Esophagus muscularis mucosa (tissue), 4 donors: ENCODE data around the gene CTDP1. TPM values are rescaled to one million over a fixed set of nuclear protein-coding genes. Genes with fewer than 3 reads are reported as not detected.

Source experiments
- DNase-seq: peaks from one replicate; pipeline ENCODE4 v3.0.0-alpha.2; 2017; ENCODE audit errors: extremely low spot score
- H3K27ac ChIP-seq, 4 donors: fragments of 200-600 bp; sonication (generic); replicated peaks in 1 of 4; 1 replicate in 3 of 4; 2 replicates in 1 of 4; pipeline ENCODE4 v1.5.1; 2016 to 2019; ENCODE audit warnings: mild to moderate bottlenecking in 1 of 4
- H3K27me3 ChIP-seq, 4 donors: fragments of 200-600 bp; sonication (generic); one replicate each; pipeline versions ENCODE4 v1.5.1 to v1.6.0; 2016 to 2019
- H3K36me3 ChIP-seq, 4 donors: fragments of 200-600 bp; sonication (generic); one replicate each; pipeline ENCODE4 v1.5.1; 2016 to 2019
- H3K4me1 ChIP-seq, 4 donors: fragments of 200-600 bp; sonication (generic); one replicate each; pipeline ENCODE4 v1.5.1; 2016 to 2019
- H3K4me3 ChIP-seq, 4 donors: fragments of 200-600 bp; sonication (generic); 1 replicate in 2 of 4; 2 replicates in 2 of 4; pipeline ENCODE4 v1.5.1; 2016 to 2019; ENCODE audit warnings: mild to moderate bottlenecking in 4 of 4, moderate library complexity in 1 of 4
- H3K9me3 ChIP-seq, 4 donors: fragments of 200-600 bp; sonication (generic); 1 replicate in 3 of 4; 2 replicates in 1 of 4; pipeline ENCODE4 v1.5.1; 2016 to 2019
- CTCF ChIP-seq, 3 experiments: fragments of 200-600 bp in 2 of 3; fragments of 450-650 bp in 1 of 3; sonication (generic) in 2 of 3; IDR thresholded peaks; one replicate each; pipeline ENCODE4 v1.5.1; 2017 to 2019; ENCODE audit warnings: antibody characterized with exemption in 3 of 3, mild to moderate bottlenecking in 2 of 3, moderate library complexity in 1 of 3
- EP300 ChIP-seq: sonication (generic); formaldehyde crosslinking; IDR thresholded peaks from one replicate; pipeline ENCODE4 v1.6.1; 2017; ENCODE audit warnings: antibody characterized with exemption
- POLR2A ChIP-seq: fragments of 450-650 bp; IDR thresholded peaks from one replicate; pipeline ENCODE4 v1.6.1; 2017; ENCODE audit warnings: antibody characterized with exemption, moderate library complexity, mild to moderate bottlenecking, low read depth
- POLR2AphosphoS5 ChIP-seq, 2 donors: sonication (generic); formaldehyde crosslinking; IDR thresholded peaks; one replicate each; pipeline ENCODE4 v1.6.1; 2017; ENCODE audit warnings: antibody characterized with exemption in 2 of 2
- WGBS: methylation state at CpG from one replicate; pipeline ENCODE4 v1.1.5; 2018; 5-methylcytosine and 5-hydroxymethylcytosine counted together
- intact Hi-C: fragments of 100-400 bp; cut with DNase I; formaldehyde crosslinking; loops from one replicate; pipeline ENCODE4 v1.15.1; 2023
- total RNA-seq, 4 donors: library from RNA; depleted of rRNA; stranded (reverse); fragments of >200 nt; gene quantifications; one replicate each; pipeline versions ENCODE4 v1.1.0 to v1.2.1, GENCODE V29; 2016

Gene CTDP1
- total RNA-seq, 4 donors from 2014 or later, result 22.0 to 28.5 (median 24.5) TPM

GRCh38 chr18:79756826-79757225, 77.2 kb downstream of the CTDP1 start:
- peaks cover 0 to 27% (median 16%) of the 10 kb centered on the region in 4 donors for H3K9me3 ChIP-seq
- no peak for DNase-seq
- intact Hi-C loops, result no loop called here
- H3K27me3 ChIP-seq, result no peaks in the 10 kb centered on the region
- 97% methylated on average over 11 of the region's 11 CpGs for WGBS
- TF ChIP-seq CTCF (IDR thresholded peaks at IDR 0.05) (no peak), POLR2AphosphoS5 (IDR thresholded peaks at IDR 0.05) (no peak), EP300 (no peak), POLR2A (no peak)
- no peak overlapping the region for H3K27ac ChIP-seq
- no peak overlapping the region for H3K4me3 ChIP-seq
- no peaks in the 10 kb centered on the region for H3K4me1 ChIP-seq
- H3K36me3 ChIP-seq, result peaks cover 19 to 39% (median 33%) of the 10 kb centered on the region in 4 donors

GRCh38 chr18:79760348-79760747, 80.7 kb downstream of the CTDP1 start:
- Histone ChIP-seq H3K4me3 (no peak overlapping the region), H3K27me3 (peaks cover 0 to under 1% (median 0%) of the 10 kb centered on the region in 4 donors), H3K9me3 (peaks cover 0 to 27% (median 16%) of the 10 kb centered on the region in 4 donors), H3K4me1 (no peaks in the 10 kb centered on the region), H3K36me3 (peaks cover 0 to 11% (median 10%) of the 10 kb centered on the region in 4 donors), H3K27ac (no peak overlapping the region)
- WGBS, result 5% methylated on average over 1 of the region's 1 CpG
- no peak for DNase-seq
- intact Hi-C loops, result no loop called here
- no peak for TF ChIP-seq POLR2A
- no peak for TF ChIP-seq EP300
- TF ChIP-seq POLR2AphosphoS5 (IDR thresholded peaks at IDR 0.05), result no peak
- TF ChIP-seq CTCF (IDR thresholded peaks at IDR 0.05), result no peak

- Histone ChIP-seq H3K36me3 (peaks cover 0 to 6% (median 5%) of the 10 kb centered on the region in 4 donors), H3K4me3 (no peak overlapping the region), H3K4me1 (no peaks in the 10 kb centered on the region), H3K27ac (no peak overlapping the region), H3K9me3 (peaks cover 0 to 27% (median 16%) of the 10 kb centered on the region in 4 donors), H3K27me3 (peaks cover 0 to 5% (median 0%) of the 10 kb centered on the region in 4 donors)
- intact Hi-C loops, result no loop called here
- no peak for TF ChIP-seq EP300
- TF ChIP-seq POLR2AphosphoS5 (IDR thresholded peaks at IDR 0.05), result no peak
- no peak for TF ChIP-seq POLR2A
- no peak for TF ChIP-seq CTCF (IDR thresholded peaks at IDR 0.05)
- WGBS, result 57% methylated on average over 1 of the region's 1 CpG
- no peak for DNase-seq
Observed at GRCh38 chr18:79760881-79761280, 81.3 kb downstream of the CTDP1 start.

DNA sequence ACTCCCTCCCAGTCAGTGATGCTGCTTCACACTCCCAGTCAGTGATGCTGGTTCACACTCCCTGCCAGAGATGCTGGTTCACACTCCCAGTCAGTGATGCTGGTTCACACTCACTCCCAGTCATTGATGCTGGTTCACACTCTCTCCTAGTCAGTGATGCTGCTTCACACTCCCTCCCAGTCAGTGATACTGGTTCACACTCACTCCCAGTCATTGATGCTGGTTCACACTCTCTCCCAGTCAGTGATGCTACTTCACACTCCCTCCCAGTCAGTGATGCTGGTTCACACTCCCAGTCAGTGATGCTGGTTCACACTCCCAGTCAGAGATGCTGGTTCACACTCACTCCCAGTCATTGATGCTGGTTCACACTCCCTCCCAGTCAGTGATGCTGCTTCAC, 83.8 kb downstream of the CTDP1 start:
- peaks cover 0 to 14% (median 0%) of the 10 kb centered on the region in 4 donors for H3K27me3 ChIP-seq
- intact Hi-C loops, result no loop called here
- H3K9me3 ChIP-seq, result peaks cover 0 to 32% (median 25%) of the 10 kb centered on the region in 4 donors
- TF ChIP-seq EP300 (no peak), CTCF (IDR thresholded peaks at IDR 0.05) (no peak), POLR2A (no peak), POLR2AphosphoS5 (IDR thresholded peaks at IDR 0.05) (no peak)
- no peaks in the 10 kb centered on the region for H3K4me1 ChIP-seq
- no peaks in the 10 kb centered on the region for H3K36me3 ChIP-seq
- DNase-seq, result no peak
- no peak overlapping the region for H3K4me3 ChIP-seq
- H3K27ac ChIP-seq, result no peak overlapping the region

DNA sequence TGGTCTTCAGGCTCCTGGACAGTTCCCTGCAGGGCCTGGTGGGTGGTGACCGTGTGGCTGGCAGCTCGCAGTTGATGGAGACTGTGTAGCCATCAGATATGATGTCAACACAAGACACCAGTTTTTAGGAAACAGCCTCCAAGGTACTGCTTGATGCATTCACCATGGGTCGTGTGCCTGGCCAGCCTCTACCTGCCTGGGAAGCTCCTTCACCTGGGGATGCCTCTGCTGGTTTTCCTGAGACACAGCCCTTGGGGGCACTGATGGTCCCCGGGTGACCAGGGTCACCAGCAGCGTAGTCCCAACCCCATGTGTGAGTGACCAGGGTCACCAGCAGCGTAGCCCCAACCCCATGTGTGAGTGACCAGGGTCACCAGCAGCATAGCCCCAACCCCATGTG, 84.5 kb downstream of the CTDP1 start:
- no peak for DNase-seq
- H3K27ac ChIP-seq, result no peak overlapping the region

More for the DNA sequence above, 84.5 kb downstream of the CTDP1 start:
- 87% methylated on average over 2 of the region's 6 CpGs for WGBS
- TF ChIP-seq POLR2A (no peak), CTCF (IDR thresholded peaks at IDR 0.05) (no peak), EP300 (no peak), POLR2AphosphoS5 (IDR thresholded peaks at IDR 0.05) (no peak)
- H3K4me1 ChIP-seq, result no peaks in the 10 kb centered on the region
- no peak overlapping the region for H3K4me3 ChIP-seq
- H3K36me3 ChIP-seq, result no peaks in the 10 kb centered on the region
- peaks cover 0 to 29% (median 20%) of the 10 kb centered on the region in 4 donors for H3K9me3 ChIP-seq
- peaks cover 0 to 14% (median 0%) of the 10 kb centered on the region in 4 donors for H3K27me3 ChIP-seq
- intact Hi-C loops, result no loop called here
